ENCODE measurements around the gene TDRD10. TPM values are rescaled to one million over a fixed set of nuclear protein-coding genes. Genes with fewer than 3 reads are reported as not detected.

The TDRD10 gene
- total and polyA plus RNA-seq, 2 donors (not counting 1 experiment from before 2014, with no cell fraction given) = 0.06 TPM; not detected in 1

DNA sequence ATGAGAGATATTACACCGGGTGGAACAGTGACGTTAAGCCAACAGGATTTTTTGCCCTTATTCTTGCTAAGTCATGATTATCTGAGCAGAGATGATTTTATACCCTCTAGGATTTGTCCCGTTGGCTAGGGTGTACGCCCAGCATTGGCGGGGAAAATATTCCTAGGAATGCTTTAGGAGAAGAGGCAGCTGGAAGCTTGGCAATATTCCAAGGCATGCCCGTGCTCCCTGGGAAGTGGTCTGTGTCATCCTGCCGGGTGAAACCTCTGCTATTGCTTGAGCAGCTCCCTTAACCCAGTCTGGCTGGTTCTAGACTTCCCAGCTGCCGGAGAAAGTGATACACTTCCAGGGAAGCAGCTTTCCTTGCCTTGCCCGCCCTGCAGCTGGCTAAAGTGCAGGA, 81.8 kb downstream of the TDRD10 start:
- Mint-ChIP-seq H3K27ac (no peak overlapping the region), H3K9me3 (ENCODE audit: insufficient read depth) (no peaks in the 10 kb centered on the region), H3K27me3 (no peaks in the 10 kb centered on the region), H3K4me3 (no peak overlapping the region), H3K4me1 (peaks cover 16% of the 10 kb centered on the region)
- Histone ChIP-seq H3K4me2 (replicated peaks; ENCODE audit: low read depth, low read length, poor library complexity, severe bottlenecking) (no peak overlapping the region), H3K79me2 (ENCODE audit: control insufficient read depth, insufficient read depth, low read length) (no peaks in the 10 kb centered on the region), H3K36me3 (replicated peaks in 1 of 2; ENCODE audit: control extremely low read depth in 1 of 2, control insufficient read depth in 1 of 2, extremely low read depth in 1 of 2, insufficient read depth in 2 of 2, low read length in 1 of 2) (peaks cover 8 to 94% of the 10 kb centered on the region in 2 experiments), H3K27ac (ENCODE audit: low read length in 2 of 2) (no peak overlapping the region), H2AFZ (ENCODE audit: insufficient read depth, low read depth, low read length, poor library complexity, severe bottlenecking) (no peak overlapping the region), H3K9me3 (ENCODE audit: control extremely low read depth in 1 of 3, control insufficient read depth in 2 of 3, insufficient read depth in 1 of 3, low read length in 2 of 3) (no peaks in the 10 kb centered on the region), H3K27me3 (replicated peaks in 1 of 4; ENCODE audit: control extremely low read depth in 1 of 4, control insufficient read depth in 3 of 4, insufficient read depth in 4 of 4, low read length in 3 of 4) (no peaks in the 10 kb centered on the region), H3K4me3 (ENCODE audit: control extremely low read depth in 1 of 5, extremely low read depth in 1 of 5, insufficient read depth in 1 of 5, low read depth in 2 of 5, low read length in 4 of 5) (no peak overlapping the region), H3K9ac (ENCODE audit: low read length) (no peak overlapping the region), H3K4me1 (ENCODE audit: control insufficient read depth in 2 of 2, insufficient read depth in 2 of 2, low read length in 2 of 2) (peaks cover 4 to 18% of the 10 kb centered on the region in 2 donors), H4K20me1 (ENCODE audit: control insufficient read depth, insufficient read depth, low read length, poor library complexity, severe bottlenecking) (peaks cover 26% of the 10 kb centered on the region)
- ChIA-PET CTCF (no interaction called here), POLR2A (no interaction called here)
- intact Hi-C loops (cut with micrococcal nuclease) = no loop called here
- TF ChIP-seq, protein P1, sequence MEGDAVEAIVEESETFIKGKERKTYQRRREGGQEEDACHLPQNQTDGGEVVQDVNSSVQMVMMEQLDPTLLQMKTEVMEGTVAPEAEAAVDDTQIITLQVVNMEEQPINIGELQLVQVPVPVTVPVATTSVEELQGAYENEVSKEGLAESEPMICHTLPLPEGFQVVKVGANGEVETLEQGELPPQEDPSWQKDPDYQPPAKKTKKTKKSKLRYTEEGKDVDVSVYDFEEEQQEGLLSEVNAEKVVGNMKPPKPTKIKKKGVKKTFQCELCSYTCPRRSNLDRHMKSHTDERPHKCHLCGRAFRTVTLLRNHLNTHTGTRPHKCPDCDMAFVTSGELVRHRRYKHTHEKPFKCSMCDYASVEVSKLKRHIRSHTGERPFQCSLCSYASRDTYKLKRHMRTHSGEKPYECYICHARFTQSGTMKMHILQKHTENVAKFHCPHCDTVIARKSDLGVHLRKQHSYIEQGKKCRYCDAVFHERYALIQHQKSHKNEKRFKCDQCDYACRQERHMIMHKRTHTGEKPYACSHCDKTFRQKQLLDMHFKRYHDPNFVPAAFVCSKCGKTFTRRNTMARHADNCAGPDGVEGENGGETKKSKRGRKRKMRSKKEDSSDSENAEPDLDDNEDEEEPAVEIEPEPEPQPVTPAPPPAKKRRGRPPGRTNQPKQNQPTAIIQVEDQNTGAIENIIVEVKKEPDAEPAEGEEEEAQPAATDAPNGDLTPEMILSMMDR (IDR thresholded peaks at IDR 0.05) = no peak
- TF ChIP-seq EZH2 (IDR thresholded peaks at IDR 0.05; ENCODE audit: borderline replicate concordance, insufficient read depth, low read depth, low read length, poor library complexity, severe bottlenecking) = no peak
- DNase-seq (no peak), ATAC-seq (ENCODE audit: low read depth) (no peak)
- 95% methylated on average over 5 of the region's 9 CpGs for WGBS (ENCODE audit: insufficient coverage)

DNA sequence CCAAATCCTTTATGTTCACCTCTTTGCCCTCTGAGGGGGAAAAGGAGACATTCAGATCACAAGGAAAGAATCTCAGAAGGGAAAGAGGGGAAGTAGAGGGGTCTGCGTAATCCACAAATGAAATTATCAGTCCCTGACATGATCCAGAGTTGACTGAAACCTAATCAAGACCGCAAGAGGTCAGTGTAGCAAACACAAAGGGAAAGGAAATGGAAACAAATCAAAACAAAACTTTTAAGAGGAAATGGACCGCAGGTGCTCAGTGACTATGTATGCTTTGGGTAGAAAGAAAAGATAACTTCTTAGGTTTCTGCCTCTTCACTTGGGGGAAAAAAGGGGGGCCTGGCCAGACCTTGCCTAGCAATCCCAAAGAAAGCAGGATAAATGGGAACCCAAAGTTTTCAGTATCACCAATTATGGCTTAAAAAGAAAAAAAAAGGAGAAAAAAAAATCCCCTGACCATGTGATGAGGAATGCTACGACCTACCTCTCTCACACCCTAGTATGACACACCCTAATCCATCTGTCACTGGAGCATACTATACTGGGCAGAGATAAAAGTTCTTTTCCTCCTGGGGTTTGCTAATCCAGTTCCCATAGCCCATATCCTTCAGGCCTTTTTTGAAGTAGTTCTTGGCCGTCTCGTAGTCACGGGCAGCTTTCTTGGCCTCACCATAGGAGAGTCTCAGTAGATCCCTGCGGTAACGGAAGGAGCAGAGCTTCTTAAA, 82.4 kb downstream of the TDRD10 start:
- peak; percentile 31 for ATAC-seq (ENCODE audit: low read depth)
- peaks cover 8 to 94% of the 10 kb centered on the region in 2 experiments for H3K36me3 ChIP-seq (replicated peaks in 1 of 2; ENCODE audit: control extremely low read depth in 1 of 2, control insufficient read depth in 1 of 2, extremely low read depth in 1 of 2, insufficient read depth in 2 of 2, low read length in 1 of 2)
- no peak overlapping the region for H3K4me2 ChIP-seq (replicated peaks; ENCODE audit: low read depth, low read length, poor library complexity, severe bottlenecking)
- no peak overlapping the region for H2AFZ ChIP-seq (ENCODE audit: insufficient read depth, low read depth, low read length, poor library complexity, severe bottlenecking)
- peak overlapping the region; percentile 59 for H3K27ac Mint-ChIP-seq
- H3K4me3 ChIP-seq (ENCODE audit: control extremely low read depth in 1 of 5, extremely low read depth in 1 of 5, insufficient read depth in 1 of 5, low read depth in 2 of 5, low read length in 4 of 5) = no peak overlapping the region
- H3K4me1 Mint-ChIP-seq = peaks cover 16% of the 10 kb centered on the region
- ChIA-PET CTCF (interaction anchor here (0.5 kb wide), 1 partner anchor 176 kb away, joined by 3 read pairs; no protein-coding TSS in a partner anchor), POLR2A (no interaction called here)
- intact Hi-C loops (cut with micrococcal nuclease) = no loop called here
- peaks cover 26% of the 10 kb centered on the region for H4K20me1 ChIP-seq (ENCODE audit: control insufficient read depth, insufficient read depth, low read length, poor library complexity, severe bottlenecking)
- H3K27ac ChIP-seq (ENCODE audit: low read length in 2 of 2) = no peak overlapping the region
- peaks cover 4 to 18% of the 10 kb centered on the region in 2 donors for H3K4me1 ChIP-seq (ENCODE audit: control insufficient read depth in 2 of 2, insufficient read depth in 2 of 2, low read length in 2 of 2)
- no peak overlapping the region for H3K9ac ChIP-seq (ENCODE audit: low read length)
- H3K27me3 Mint-ChIP-seq = no peaks in the 10 kb centered on the region
- H3K4me3 Mint-ChIP-seq = no peak overlapping the region
- no peaks in the 10 kb centered on the region for H3K9me3 Mint-ChIP-seq (ENCODE audit: insufficient read depth)
- WGBS (ENCODE audit: insufficient coverage) = 96% methylated on average over 3 of the region's 9 CpGs
- TF ChIP-seq, protein P1 (IDR thresholded peaks at IDR 0.05) = no peak
- no peak for TF ChIP-seq EZH2 (IDR thresholded peaks at IDR 0.05; ENCODE audit: borderline replicate concordance, insufficient read depth, low read depth, low read length, poor library complexity, severe bottlenecking)
- no peaks in the 10 kb centered on the region for H3K79me2 ChIP-seq (ENCODE audit: control insufficient read depth, insufficient read depth, low read length)
- peak; percentile 43 for DNase-seq
- H3K9me3 ChIP-seq (ENCODE audit: control extremely low read depth in 1 of 3, control insufficient read depth in 2 of 3, insufficient read depth in 1 of 3, low read length in 2 of 3) = no peaks in the 10 kb centered on the region
- H3K27me3 ChIP-seq (replicated peaks in 1 of 4; ENCODE audit: control extremely low read depth in 1 of 4, control insufficient read depth in 3 of 4, insufficient read depth in 4 of 4, low read length in 3 of 4) = no peaks in the 10 kb centered on the region

All from B cell (primary cell).